K562 (cell line): ENCODE measurements around the gene CD4. TPM values are rescaled to one million over a fixed set of nuclear protein-coding genes. Genes with fewer than 3 reads are reported as not detected.

Source experiments
- ATAC-seq: fragments of 200-7000 bp; cut with Tn5 transposase; 3 replicates; pipeline ENCODE4 v1.9.1; 2020; ENCODE audit warnings: moderate library complexity
- BruUV-seq: library from RNA; stranded (reverse); fragments of 400-500 nt; replicated peaks from 2 replicates; lab custom pipeline; 2021; lab: Mats Ljungman, UMichigan
- CTCF ChIA-PET: fragments of 300-600 bp; formaldehyde crosslinking; extraction: SDS; loops from one replicate; lab custom pipeline; 2021; ENCODE audit warnings: low intra/inter-chr PET ratio; lab: Yijun Ruan, JAX
- POLR2A ChIA-PET: fragments of 300-600, 350-650 bp; sonication (Branson Sonifier 250); formaldehyde crosslinking; extraction: SDS; loops from one replicate; lab custom pipeline; 2021; ENCODE audit warnings: antibody characterized with exemption, inconsistent platforms; lab: Yijun Ruan, JAX
- DNase-seq, 4 experiments: peaks; one replicate each; pipeline versions ENCODE4 v3.0.0 to v3.0.0-alpha.2; 2011 to 2018; ENCODE audit warnings: low spot score in 3 of 4, mixed read lengths in 3 of 4; ENCODE audit errors: extremely low read depth in 1 of 4
- FAIRE-seq: peaks from 2 replicates; lab custom pipeline; 2011; peaks lifted over from hg19 to GRCh38; lab: Jason Lieb, UNC
- H2AFZ ChIP-seq: 2 replicates; pipeline ENCODE4 v1.6.0; 2011; ENCODE audit warnings: low read depth, low read length, control low read depth, inconsistent platforms
- H3K27ac ChIP-seq: fragments of 200-600 bp; 3 replicates; pipeline ENCODE4 v1.8.0; 2011; ENCODE audit warnings: low read depth, mild to moderate bottlenecking, control low read depth, inconsistent platforms, low read length, moderate library complexity, mixed read lengths; ENCODE audit errors: extremely low read depth
- H3K27me3 ChIP-seq, 2 experiments: fragments of 300-600 bp in 1 of 2; 2 replicates in 1 of 2; 3 replicates in 1 of 2; pipeline versions ENCODE4 v1.6.0 to v1.8.0; 2011; ENCODE audit warnings: inconsistent platforms in 2 of 2, low read length in 2 of 2, mild to moderate bottlenecking in 1 of 2, mixed read lengths in 1 of 2, moderate library complexity in 1 of 2; ENCODE audit not compliant: control insufficient read depth in 2 of 2, insufficient read depth in 2 of 2
- H3K36me3 ChIP-seq: fragments of 300-600 bp; 3 replicates; pipeline ENCODE4 v1.8.0; 2011; ENCODE audit warnings: mild to moderate bottlenecking, low read length, inconsistent platforms; ENCODE audit not compliant: control insufficient read depth, insufficient read depth
- H3K4me1 ChIP-seq, 2 experiments: fragments of 200-600 bp in 1 of 2; replicated peaks in 1 of 2; 2 replicates in 1 of 2; 3 replicates in 1 of 2; pipeline versions ENCODE4 v1.5.1 to v1.8.0; 2011; ENCODE audit warnings: inconsistent platforms in 2 of 2, low read length in 2 of 2, mild to moderate bottlenecking in 1 of 2, mixed read lengths in 1 of 2, moderate library complexity in 1 of 2; ENCODE audit not compliant: control insufficient read depth in 2 of 2, insufficient read depth in 2 of 2
- H3K4me2 ChIP-seq: 2 replicates; pipeline ENCODE4 v1.6.1; 2011; ENCODE audit warnings: low read length, control low read depth, inconsistent platforms, mixed read lengths; ENCODE audit not compliant: insufficient read depth
- H3K4me3 ChIP-seq: fragments of 200-600 bp; sonication (generic), shearing (Covaris generic); 2 replicates; pipeline ENCODE4 v1.5.1; 2016; ENCODE audit warnings: control low read depth, inconsistent platforms
- H3K79me2 ChIP-seq: fragments of 200-600 bp; 3 replicates; pipeline ENCODE4 v1.8.0; 2011; ENCODE audit warnings: low read length, inconsistent platforms; ENCODE audit not compliant: control insufficient read depth, insufficient read depth
- H3K9ac ChIP-seq, 2 experiments: 2 replicates each; pipeline versions ENCODE4 v1.6.0 to v1.6.1; 2011; ENCODE audit warnings: low read depth in 2 of 2, low read length in 2 of 2, control low read depth in 1 of 2, inconsistent platforms in 1 of 2, mild to moderate bottlenecking in 1 of 2, mixed read lengths in 1 of 2; ENCODE audit not compliant: insufficient read depth in 1 of 2
- H3K9me1 ChIP-seq: one replicate; pipeline ENCODE4 v1.6.0; 2011; ENCODE audit warnings: inconsistent platforms, mild to moderate bottlenecking, low read length, moderate library complexity; ENCODE audit not compliant: control insufficient read depth, insufficient read depth
- H3K9me3 ChIP-seq: replicated peaks from 2 replicates; pipeline ENCODE4 v1.5.1; 2011; ENCODE audit warnings: low read depth, low read length, inconsistent platforms; ENCODE audit not compliant: control insufficient read depth, insufficient read depth
- H4K20me1 ChIP-seq: replicated peaks from 2 replicates; pipeline ENCODE4 v1.6.1; 2011; ENCODE audit warnings: low read length, inconsistent platforms, mixed read lengths; ENCODE audit not compliant: control insufficient read depth, insufficient read depth
- NFIC ChIP-seq: fragments of 450-650 bp; IDR thresholded peaks from 2 replicates; pipeline ENCODE4 v1.6.1; 2017; ENCODE audit warnings: mild to moderate bottlenecking, inconsistent platforms
- ZC3H4 ChIP-seq: sonication (generic); formaldehyde crosslinking; IDR thresholded peaks from 2 replicates; pipeline ENCODE4 v1.9.0; 2021; ENCODE audit warnings: missing genetic modification reagents, borderline replicate concordance
- ZNF143 ChIP-seq: sonication (generic); formaldehyde crosslinking; IDR thresholded peaks from 2 replicates; pipeline ENCODE4 v1.9.0; 2022; ENCODE audit warnings: mild to moderate bottlenecking, missing genetic modification reagents
- WGBS: fragments of 100-300 bp; shearing (Covaris generic); methylation state at CpG from one replicate; pipeline ENCODE4 v1.1.6; 2016; ENCODE audit warnings: low coverage, mixed read lengths; ENCODE audit not compliant: insufficient coverage; ENCODE audit errors: missing lambda C conversion rate; 5-methylcytosine and 5-hydroxymethylcytosine counted together
- in situ Hi-C: fragments of 300-500 bp; cut with MboI; formaldehyde crosslinking; loops from 4 replicates; pipeline ENCODE4 v1.15.0; 2018; ENCODE audit warnings: inconsistent platforms, mixed read lengths
- intact Hi-C: fragments of 100-400 bp; cut with micrococcal nuclease; formaldehyde crosslinking; loops from 2 replicates; pipeline ENCODE4 v1.14.2; 2022
- polyA plus RNA-seq, 8 experiments: library from polyadenylated mRNA; depleted of rRNA in 4 of 8; stranded (reverse) in 5 of 8; unstranded in 3 of 8; fragments of >200 nt; fragmentation: Nextera tagmentation in 2 of 8; fragmentation: Illumina TruSeq in 1 of 8; extraction: Ambion mirVana in 2 of 8; extraction: Trizol in 1 of 8; gene quantifications; 2 replicates each; pipeline versions ENCODE4 v1.2.1 to v1.2.3, GENCODE V29; 2011 to 2014; ENCODE audit warnings: inconsistent platforms in 1 of 8, missing spikeins in 1 of 8
- total RNA-seq, 7 experiments: library from RNA; depleted of rRNA in 6 of 7; stranded (reverse); fragments of >200 nt in 6 of 7; fragmentation: Illumina TruSeq in 2 of 7; extraction: Trizol in 2 of 7; gene quantifications; 2 replicates each; pipeline versions ENCODE4 v1.2.1 to v1.2.3, GENCODE V29; 2011 to 2021; ENCODE audit warnings: low replicate concordance in 1 of 7

The CD4 gene
- total and polyA plus RNA-seq, 9 of the 15 experiments (the other 6 are each of a cell fraction or from before 2014, with no cell fraction given): 0.06 to 0.27 (median 0.09) TPM; not detected in 5

- H3K4me3 ChIP-seq: peak overlapping the region; percentile 99
- ChIA-PET CTCF (interaction anchor here (0.6 kb wide), 1 partner anchor 19 kb away, joined by 3 read pairs; no protein-coding TSS in a partner anchor), POLR2A (interaction anchor here (0.7 to 2.4 kb wide), 4 partner anchors 16 to 95 kb away, joined by 3 to 10 read pairs (median 7); partner anchors contain the start of genes COPS7A and P3H3)
- peaks cover 53% of the 10 kb centered on the region; the same call in 2 of the 3 replicates for H3K36me3 ChIP-seq
- TF ChIP-seq ZNF143 (CRISPR knock-in tag): no peak
- TF ChIP-seq NFIC: 0 out of 2 replicates have a peak, but pooled peaks have one; percentile 21
- TF ChIP-seq ZC3H4 (CRISPR knock-in tag): no peak
- ATAC-seq (no peak), DNase-seq (no peak), FAIRE-seq (no peak)
- 80% methylated on average over 7 of the region's 7 CpGs for WGBS
- peaks cover 5% of the 10 kb centered on the region; the same call in 1 of the 2 replicates for H4K20me1 ChIP-seq
- H2AFZ ChIP-seq: no peak overlapping the region
- H3K4me2 ChIP-seq: peak overlapping the region; percentile 99
- peak overlapping the region; percentile 98 to 99; a peak in 3 of 4 replicates for H3K9ac ChIP-seq
- H3K27me3 ChIP-seq: no peaks in the 10 kb centered on the region
- H3K9me3 ChIP-seq: no peaks in the 10 kb centered on the region
- H3K27ac ChIP-seq: peak overlapping the region; percentile 99; the same call in 1 of the 3 replicates
- no TSS peak for BruUV-seq
- H3K9me1 ChIP-seq: peaks cover 3% of the 10 kb centered on the region
- peaks cover 22 to 28% of the 10 kb centered on the region in 2 experiments for H3K4me1 ChIP-seq
- in situ Hi-C loops: no loop called here
- intact Hi-C loops: no loop called here
- peaks cover 31% of the 10 kb centered on the region for H3K79me2 ChIP-seq
Measured at GRCh38 chr12:6751767-6752166, 37.6 kb upstream of the CD4 start.
